Measurements from ENCODE around the gene ZMYM2.

DNA sequence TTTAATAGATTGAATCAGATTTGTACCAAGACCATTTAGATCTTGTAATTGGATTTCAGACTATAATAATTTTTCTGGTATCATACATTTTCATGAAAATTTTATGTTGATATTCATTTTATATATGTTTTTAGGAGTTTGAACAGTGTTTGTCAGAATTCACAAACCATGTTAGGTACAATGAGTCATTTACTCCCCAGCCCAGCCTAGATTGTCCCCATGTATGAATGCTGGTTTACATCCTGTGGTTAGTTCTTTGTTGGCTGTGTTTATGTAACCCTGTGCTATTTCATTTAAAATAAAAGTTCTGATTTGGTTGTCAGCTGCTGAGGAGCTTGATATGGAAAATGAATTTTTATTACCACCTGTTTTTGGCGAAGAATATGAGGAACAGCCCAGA lies 105.6 kb downstream of the ZMYM2 start:
- TF ChIP-seq, protein P1, sequence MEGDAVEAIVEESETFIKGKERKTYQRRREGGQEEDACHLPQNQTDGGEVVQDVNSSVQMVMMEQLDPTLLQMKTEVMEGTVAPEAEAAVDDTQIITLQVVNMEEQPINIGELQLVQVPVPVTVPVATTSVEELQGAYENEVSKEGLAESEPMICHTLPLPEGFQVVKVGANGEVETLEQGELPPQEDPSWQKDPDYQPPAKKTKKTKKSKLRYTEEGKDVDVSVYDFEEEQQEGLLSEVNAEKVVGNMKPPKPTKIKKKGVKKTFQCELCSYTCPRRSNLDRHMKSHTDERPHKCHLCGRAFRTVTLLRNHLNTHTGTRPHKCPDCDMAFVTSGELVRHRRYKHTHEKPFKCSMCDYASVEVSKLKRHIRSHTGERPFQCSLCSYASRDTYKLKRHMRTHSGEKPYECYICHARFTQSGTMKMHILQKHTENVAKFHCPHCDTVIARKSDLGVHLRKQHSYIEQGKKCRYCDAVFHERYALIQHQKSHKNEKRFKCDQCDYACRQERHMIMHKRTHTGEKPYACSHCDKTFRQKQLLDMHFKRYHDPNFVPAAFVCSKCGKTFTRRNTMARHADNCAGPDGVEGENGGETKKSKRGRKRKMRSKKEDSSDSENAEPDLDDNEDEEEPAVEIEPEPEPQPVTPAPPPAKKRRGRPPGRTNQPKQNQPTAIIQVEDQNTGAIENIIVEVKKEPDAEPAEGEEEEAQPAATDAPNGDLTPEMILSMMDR (IDR thresholded peaks at IDR 0.05): no peak
- TF ChIP-seq EP300 (IDR thresholded peaks at IDR 0.05): no peak

Data from upper lobe of left lung (tissue), 4 donors.